Mesenchymal stem cell (in vitro differentiated cells and primary cell): ENCODE data around the gene KRTAP4-11.
A peak's percentile ranks its signal among the peaks of the same experiment; 100 is the strongest.
"Not testable (repeated sequence)": the region's sequence is repeated elsewhere in the genome, so short reads cannot be mapped to it uniquely, and the experiment has no call there.

Source experiments
- DNase-seq: peaks from one replicate; pipeline ENCODE4 v3.0.0-alpha.2; 2013
- H2AFZ ChIP-seq: one replicate; pipeline ENCODE4 v1.6.1; 2013; ENCODE audit warnings: low read depth, mild to moderate bottlenecking, control low read depth, inconsistent platforms, low read length, moderate library complexity
- H2AK5ac ChIP-seq: 2 replicates; pipeline ENCODE4 v1.6.1; 2013; ENCODE audit warnings: low read length, moderate library complexity, mild to moderate bottlenecking, inconsistent platforms; ENCODE audit not compliant: severe bottlenecking
- H2BK120ac ChIP-seq: one replicate; pipeline ENCODE4 v1.6.1; 2013; ENCODE audit warnings: low read depth, mild to moderate bottlenecking, inconsistent platforms, low read length, moderate library complexity
- H2BK12ac ChIP-seq, 2 experiments: one replicate each; pipeline ENCODE4 v1.6.1; 2013; ENCODE audit warnings: inconsistent platforms in 2 of 2, low read length in 2 of 2, mild to moderate bottlenecking in 2 of 2, moderate library complexity in 2 of 2, control low read depth in 1 of 2
- H2BK15ac ChIP-seq: one replicate; pipeline ENCODE4 v1.6.1; 2013; ENCODE audit warnings: mild to moderate bottlenecking, low read depth, inconsistent platforms; ENCODE audit not compliant: poor library complexity, severe bottlenecking
- H2BK5ac ChIP-seq: 2 replicates; pipeline ENCODE4 v1.6.1; 2013; ENCODE audit warnings: low read depth, mild to moderate bottlenecking, low read length, control low read depth, inconsistent platforms; ENCODE audit not compliant: poor library complexity, severe bottlenecking
- H3K14ac ChIP-seq, 2 experiments: one replicate each; pipeline ENCODE4 v1.6.1; 2013; ENCODE audit warnings: inconsistent platforms in 2 of 2, low read length in 2 of 2, control low read depth in 1 of 2, mild to moderate bottlenecking in 1 of 2, moderate library complexity in 1 of 2
- H3K18ac ChIP-seq, 2 experiments: one replicate each; pipeline ENCODE4 v1.6.1; 2013; ENCODE audit warnings: inconsistent platforms in 2 of 2, low read length in 2 of 2, control low read depth in 1 of 2, low read depth in 1 of 2, mild to moderate bottlenecking in 1 of 2
- H3K23ac ChIP-seq, 2 experiments: one replicate each; pipeline ENCODE4 v1.6.1; 2013; ENCODE audit warnings: inconsistent platforms in 2 of 2, low read length in 2 of 2, mild to moderate bottlenecking in 2 of 2, moderate library complexity in 2 of 2, control low read depth in 1 of 2
- H3K27ac ChIP-seq: 2 replicates; pipeline ENCODE4 v1.5.1; 2013; ENCODE audit warnings: mild to moderate bottlenecking, moderate library complexity, low read length, control low read depth, inconsistent platforms; ENCODE audit not compliant: poor library complexity, severe bottlenecking
- H3K27me3 ChIP-seq, 2 experiments: 2 replicates each; pipeline versions ENCODE4 v1.6.1 to v1.7.0; 2013; ENCODE audit warnings: low read length in 2 of 2, mild to moderate bottlenecking in 2 of 2, moderate library complexity in 2 of 2, control low read depth in 1 of 2, inconsistent platforms in 1 of 2; ENCODE audit not compliant: control insufficient read depth in 1 of 2, insufficient read depth in 1 of 2
- H3K36me3 ChIP-seq, 2 experiments: 2 replicates each; pipeline versions ENCODE4 v1.6.1 to v1.7.0; 2013; ENCODE audit warnings: low read length in 2 of 2, control low read depth in 1 of 2, inconsistent platforms in 1 of 2, low read depth in 1 of 2, mild to moderate bottlenecking in 1 of 2; ENCODE audit not compliant: insufficient read depth in 2 of 2, control insufficient read depth in 1 of 2
- H3K4ac ChIP-seq, 2 experiments: one replicate each; pipeline ENCODE4 v1.6.1; 2013; ENCODE audit warnings: inconsistent platforms in 2 of 2, low read length in 2 of 2, mild to moderate bottlenecking in 2 of 2, moderate library complexity in 2 of 2, control low read depth in 1 of 2, low read depth in 1 of 2
- H3K4me1 ChIP-seq: 2 replicates; pipeline ENCODE4 v1.6.1; 2013; ENCODE audit warnings: low read depth, low read length, control low read depth; ENCODE audit not compliant: control insufficient read depth, insufficient read depth
- H3K4me2 ChIP-seq: 2 replicates; pipeline ENCODE4 v1.6.1; 2013; ENCODE audit warnings: low read length, mild to moderate bottlenecking, inconsistent platforms; ENCODE audit not compliant: poor library complexity, severe bottlenecking
- H3K4me3 ChIP-seq, 2 experiments: 2 replicates each; pipeline versions ENCODE4 v1.5.1 to v1.7.0; 2013; ENCODE audit warnings: low read length in 2 of 2, mild to moderate bottlenecking in 2 of 2, control low read depth in 1 of 2, low read depth in 1 of 2; ENCODE audit not compliant: insufficient read depth in 1 of 2
- H3K79me1 ChIP-seq: replicated peaks from 2 replicates; pipeline ENCODE4 v1.6.1; 2013; ENCODE audit warnings: mild to moderate bottlenecking, control low read depth, low read length, inconsistent platforms; ENCODE audit not compliant: poor library complexity, severe bottlenecking
- H3K9ac ChIP-seq: 2 replicates; pipeline ENCODE4 v1.7.0; 2013; ENCODE audit warnings: mild to moderate bottlenecking, low read length, moderate library complexity
- H3K9me3 ChIP-seq: 2 replicates; pipeline ENCODE4 v1.7.0; 2013; ENCODE audit warnings: mild to moderate bottlenecking, low read length; ENCODE audit not compliant: control insufficient read depth
- H4K8ac ChIP-seq: one replicate; pipeline ENCODE4 v1.6.1; 2013; ENCODE audit warnings: inconsistent platforms, mild to moderate bottlenecking, low read length, moderate library complexity
- H4K91ac ChIP-seq: one replicate; pipeline ENCODE4 v1.6.1; 2013; ENCODE audit warnings: mild to moderate bottlenecking, low read length, inconsistent platforms
- WGBS: methylation state at CpG from one replicate; pipeline ENCODE4 v1.1.7; 2013; ENCODE audit warnings: mixed read lengths; 5-methylcytosine and 5-hydroxymethylcytosine counted together

The KRTAP4-11 gene

GRCh38 chr17:41103896-41104295, 14.3 kb downstream of the KRTAP4-11 start:
- Histone ChIP-seq H4K8ac (no peak overlapping the region), H3K4me2 (no peak overlapping the region), H2BK5ac (no peak overlapping the region), H3K23ac (no peak overlapping the region), H2AK5ac (no peak overlapping the region), H2BK120ac (no peak overlapping the region), H3K4me1 (peaks cover 9% of the 10 kb centered on the region), H4K91ac (no peak overlapping the region), H3K4me3 (no peak overlapping the region), H3K4ac (no peak overlapping the region), H3K36me3 (no peaks in the 10 kb centered on the region), H3K27ac (peak overlapping the region; percentile 83), H2AFZ (no peak overlapping the region), H2BK12ac (no peak overlapping the region), H3K27me3 (no peaks in the 10 kb centered on the region), H3K18ac (no peak overlapping the region), H3K9ac (no peak overlapping the region), H3K79me1 (no peaks in the 10 kb centered on the region), H3K9me3 (no peaks in the 10 kb centered on the region), H2BK15ac (no peak overlapping the region), H3K14ac (no peak overlapping the region)
- peak; percentile 13 for DNase-seq
- whole genome bisulfite sequencing = no CpG with 5 or more reads among the region's 1 CpG

DNA sequence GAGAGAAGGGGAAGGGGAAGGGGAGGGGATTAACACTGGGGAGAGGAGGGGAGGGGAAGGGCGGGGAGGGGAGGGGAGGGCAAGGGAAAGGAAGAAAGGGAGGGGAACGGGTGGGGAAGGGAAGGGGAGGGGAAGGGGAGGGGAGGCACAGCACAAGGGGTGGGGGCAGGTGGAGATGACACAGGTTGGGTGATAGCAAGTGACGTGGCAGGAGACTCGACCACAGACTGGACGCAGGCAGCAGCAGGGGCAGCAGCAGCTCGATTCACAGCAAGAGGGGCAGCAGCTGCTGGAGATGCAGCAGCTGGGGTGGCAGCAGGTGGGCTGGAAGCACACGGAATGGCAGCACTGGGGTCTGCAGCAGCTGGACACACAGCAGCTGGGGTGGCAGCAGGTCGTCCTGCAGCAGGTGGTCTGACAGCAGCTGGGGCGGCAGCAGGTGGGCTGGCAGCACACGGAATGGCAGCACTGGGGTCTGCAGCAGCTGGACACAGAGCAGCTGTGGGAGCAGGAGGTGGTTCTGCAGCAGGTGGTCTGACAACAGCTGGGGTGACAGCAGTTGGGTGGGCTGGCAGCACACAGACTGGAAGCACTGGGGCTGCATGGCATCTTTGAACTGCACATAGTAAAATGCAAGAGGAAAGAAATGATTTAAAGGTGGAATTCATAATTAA, 16.4 kb downstream of the KRTAP4-11 start, which contains the start of gene KRTAP4-16:
Gene KRTAP4-16 (minus strand): TSS at position 624 of the 674 bp plus-strand sequence. CDS start 0 bp downstream, at position 624.
- H3K4me1 ChIP-seq = peaks cover 17% of the 10 kb centered on the region
- H4K91ac ChIP-seq = peak within 1 kb of the TSS; percentile 23
- H2BK120ac ChIP-seq = no peak within 1 kb of the TSS
- H3K4me3 ChIP-seq = no peak within 1 kb of the TSS
- H3K9me3 ChIP-seq = no peaks in the 10 kb centered on the region
- H3K4ac ChIP-seq = no peak within 1 kb of the TSS
- H2BK12ac ChIP-seq = no peak within 1 kb of the TSS
- no peak within 1 kb of the TSS for H2BK15ac ChIP-seq
- no peak within 1 kb of the TSS for H3K9ac ChIP-seq
- H3K18ac ChIP-seq = no peak within 1 kb of the TSS
- H3K23ac ChIP-seq = peak within 1 kb of the TSS in 1 of 2 experiments; percentile 60
- peak within 1 kb of the TSS in 1 of 2 experiments; percentile 77 for H3K14ac ChIP-seq
- H3K27ac ChIP-seq = no peak within 1 kb of the TSS
- no peak within 1 kb of the TSS for H3K4me2 ChIP-seq
- no peak for DNase-seq
- H2AK5ac ChIP-seq = no peak within 1 kb of the TSS
- no peak within 1 kb of the TSS for H2AFZ ChIP-seq
- no peaks in the 10 kb centered on the region for H3K79me1 ChIP-seq
- no peak within 1 kb of the TSS for H2BK5ac ChIP-seq
- H3K27me3 ChIP-seq = no peaks in the 10 kb centered on the region
- 68% methylated on average over 9 of the region's 10 CpGs for WGBS
- H4K8ac ChIP-seq = no peak within 1 kb of the TSS
- no peaks in the 10 kb centered on the region for H3K36me3 ChIP-seq

DNA sequence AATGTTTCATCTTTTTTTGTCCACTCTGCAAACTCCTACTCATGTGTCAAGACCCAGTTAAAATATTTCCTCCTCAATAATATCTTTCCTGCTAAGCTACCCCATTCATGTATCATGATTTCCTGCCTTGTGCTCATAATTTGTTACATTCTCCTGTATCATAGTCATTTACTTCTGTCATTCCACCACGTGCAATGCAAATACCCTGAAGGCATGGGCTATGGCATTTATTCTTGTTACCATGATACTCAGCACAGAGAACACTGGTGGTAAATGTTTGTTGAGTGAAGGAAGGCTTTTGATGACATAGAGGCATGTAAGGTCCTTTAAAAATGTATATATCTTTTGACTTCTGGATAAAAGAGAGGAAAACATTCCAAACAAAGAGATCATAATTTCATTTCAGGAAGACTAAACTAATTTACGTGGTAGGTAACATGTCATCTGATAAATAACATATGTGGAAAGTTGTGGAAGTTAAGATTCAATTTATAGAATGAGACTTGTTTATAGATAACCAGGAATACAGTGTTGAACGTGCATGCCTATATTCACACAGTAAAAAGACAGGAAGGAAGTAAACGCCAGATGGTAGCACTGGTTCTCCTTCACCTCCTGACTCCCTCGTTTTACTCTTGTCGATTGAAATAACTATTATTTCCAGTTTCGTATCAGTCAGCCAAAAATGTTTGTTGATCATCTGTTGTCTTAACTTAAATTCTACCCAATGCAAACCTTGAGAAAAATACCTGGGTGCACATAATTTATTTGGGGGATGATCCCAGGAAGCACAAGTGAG, 18.3 kb downstream of the KRTAP4-11 start:
- H3K27me3 ChIP-seq, H3K9me3 ChIP-seq, H4K91ac ChIP-seq, H3K4me3 ChIP-seq, H3K18ac ChIP-seq, H3K36me3 ChIP-seq, H3K23ac ChIP-seq, H3K14ac ChIP-seq, H3K4ac ChIP-seq, H2BK120ac ChIP-seq, H2AFZ ChIP-seq, H3K9ac ChIP-seq, H3K79me1 ChIP-seq, H3K4me2 ChIP-seq, H2BK15ac ChIP-seq, H4K8ac ChIP-seq, H2BK12ac ChIP-seq: not testable (repeated sequence)
- Histone ChIP-seq H3K4me1 (peaks cover 13% of the 10 kb centered on the region), H3K27ac (peak overlapping the region; percentile 51), H2BK5ac (peak overlapping the region; percentile 31), H2AK5ac (peak overlapping the region; percentile 97)
- 82% methylated on average over 6 of the region's 7 CpGs for WGBS
- DNase-seq = peak; percentile 45

DNA sequence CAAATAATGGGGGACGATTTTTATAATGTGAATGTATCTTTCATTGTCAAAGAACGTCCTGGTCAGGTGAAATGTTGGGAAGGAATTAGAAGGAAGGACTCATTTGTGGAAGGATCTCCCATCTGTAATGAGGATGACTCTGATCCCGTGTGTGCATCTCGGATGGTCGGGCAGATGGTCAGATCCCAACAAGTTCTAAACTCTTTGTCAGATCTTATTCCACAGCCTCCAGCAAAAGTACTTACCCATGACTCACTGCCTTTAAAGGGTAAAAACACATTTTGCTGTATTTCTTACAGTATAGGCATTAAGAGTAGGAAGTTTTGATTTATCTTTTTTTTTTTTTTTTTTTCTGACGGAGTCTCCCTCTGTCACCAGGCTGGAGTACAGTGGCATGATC, 19.7 kb downstream of the KRTAP4-11 start:
- Histone ChIP-seq H3K4me2 (no peak overlapping the region), H3K18ac (no peak overlapping the region), H2AK5ac (no peak overlapping the region), H3K27ac (peak overlapping the region; percentile 66), H3K27me3 (no peaks in the 10 kb centered on the region), H3K14ac (no peak overlapping the region), H3K9ac (no peak overlapping the region), H3K9me3 (no peaks in the 10 kb centered on the region), H3K4ac (no peak overlapping the region), H4K91ac (no peak overlapping the region), H3K4me3 (no peak overlapping the region), H2BK12ac (no peak overlapping the region), H4K8ac (no peak overlapping the region), H3K4me1 (peaks cover 13% of the 10 kb centered on the region), H2BK5ac (no peak overlapping the region), H2BK15ac (no peak overlapping the region), H2AFZ (no peak overlapping the region), H3K79me1 (no peaks in the 10 kb centered on the region), H3K23ac (no peak overlapping the region), H2BK120ac (no peak overlapping the region), H3K36me3 (no peaks in the 10 kb centered on the region)
- no peak for DNase-seq
- WGBS = 66% methylated on average over 5 of the region's 6 CpGs
